ENCODE results near the gene GPLD1.

The GPLD1 gene

DNA sequence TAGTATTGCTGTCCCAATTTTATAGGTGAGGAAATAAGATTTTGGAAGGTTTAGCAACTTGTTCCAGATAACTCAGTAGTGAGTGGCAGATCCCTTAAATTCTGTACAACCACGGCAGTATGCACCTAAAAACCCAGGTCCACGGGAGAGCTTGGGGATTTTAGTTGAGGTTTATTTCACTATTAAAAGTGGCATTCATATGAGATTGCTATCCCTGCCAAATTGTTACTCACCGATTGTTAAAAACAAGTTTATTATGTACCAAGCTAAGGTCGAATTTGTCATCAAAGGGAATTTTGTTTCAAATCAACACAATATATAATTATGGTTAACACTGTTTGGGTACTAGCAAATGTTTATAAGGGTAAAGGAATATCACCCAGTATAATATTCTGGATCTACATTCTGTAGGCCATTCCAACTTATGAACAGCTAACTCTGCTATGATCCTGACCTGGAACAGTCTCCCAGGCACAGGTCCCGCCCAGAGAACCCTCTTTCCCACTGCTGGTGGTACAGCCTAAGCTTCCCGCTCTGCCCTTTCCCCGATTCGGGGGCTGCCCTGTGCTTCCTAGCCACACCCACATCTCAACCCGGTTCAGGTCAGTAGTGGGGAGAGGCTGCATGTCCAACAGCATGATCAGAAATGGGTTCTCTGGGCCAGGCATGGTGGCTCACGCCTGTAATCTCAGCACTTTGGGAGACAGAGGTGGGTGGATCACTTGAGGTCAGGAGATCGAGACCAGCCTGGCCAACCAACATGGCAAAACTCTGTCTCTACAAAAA, 24.9 kb downstream of the GPLD1 start:
- Histone ChIP-seq H3K36me3 (peaks cover 0 to 5% (median 0%) of the 10 kb centered on the region in 3 donors), H3K4me1 (peaks cover 0 to 5% (median 2%) of the 10 kb centered on the region in 4 donors), H3K9me3 (no peaks in the 10 kb centered on the region), H3K27me3 (no peaks in the 10 kb centered on the region), H3K4me3 (no peak overlapping the region), H3K27ac (no peak overlapping the region)
- TF ChIP-seq, protein P1, sequence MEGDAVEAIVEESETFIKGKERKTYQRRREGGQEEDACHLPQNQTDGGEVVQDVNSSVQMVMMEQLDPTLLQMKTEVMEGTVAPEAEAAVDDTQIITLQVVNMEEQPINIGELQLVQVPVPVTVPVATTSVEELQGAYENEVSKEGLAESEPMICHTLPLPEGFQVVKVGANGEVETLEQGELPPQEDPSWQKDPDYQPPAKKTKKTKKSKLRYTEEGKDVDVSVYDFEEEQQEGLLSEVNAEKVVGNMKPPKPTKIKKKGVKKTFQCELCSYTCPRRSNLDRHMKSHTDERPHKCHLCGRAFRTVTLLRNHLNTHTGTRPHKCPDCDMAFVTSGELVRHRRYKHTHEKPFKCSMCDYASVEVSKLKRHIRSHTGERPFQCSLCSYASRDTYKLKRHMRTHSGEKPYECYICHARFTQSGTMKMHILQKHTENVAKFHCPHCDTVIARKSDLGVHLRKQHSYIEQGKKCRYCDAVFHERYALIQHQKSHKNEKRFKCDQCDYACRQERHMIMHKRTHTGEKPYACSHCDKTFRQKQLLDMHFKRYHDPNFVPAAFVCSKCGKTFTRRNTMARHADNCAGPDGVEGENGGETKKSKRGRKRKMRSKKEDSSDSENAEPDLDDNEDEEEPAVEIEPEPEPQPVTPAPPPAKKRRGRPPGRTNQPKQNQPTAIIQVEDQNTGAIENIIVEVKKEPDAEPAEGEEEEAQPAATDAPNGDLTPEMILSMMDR (IDR thresholded peaks at IDR 0.05), result no peak
- intact Hi-C loops (cut with DNase I; ENCODE audit: low total_unique reads), result no loop called here
- no peak for DNase-seq

DNA sequence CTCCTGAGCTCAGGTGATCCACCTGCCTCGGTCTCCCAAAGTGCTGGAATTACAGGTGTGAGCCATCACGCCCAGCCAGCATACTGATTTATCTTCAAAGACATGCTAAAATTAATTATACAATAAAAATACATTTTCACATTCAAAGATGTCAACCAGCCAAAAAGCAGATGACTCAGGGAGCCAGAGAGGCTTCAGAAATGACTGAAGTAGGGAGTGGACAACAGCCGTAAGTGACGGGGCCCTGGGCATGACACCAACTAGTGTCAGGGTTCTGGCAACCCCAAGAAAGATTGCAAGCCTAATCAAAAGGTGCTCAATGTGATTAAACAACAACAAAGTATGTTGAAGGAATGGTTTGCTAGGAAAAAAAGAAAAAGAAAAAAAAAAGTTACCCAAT, 28.4 kb downstream of the GPLD1 start:
- Histone ChIP-seq H3K9me3 (no peaks in the 10 kb centered on the region), H3K4me3 (no peak overlapping the region), H3K27ac (no peak overlapping the region), H3K27me3 (no peaks in the 10 kb centered on the region), H3K36me3 (peaks cover 0 to 8% (median 5%) of the 10 kb centered on the region in 3 donors), H3K4me1 (no peaks in the 10 kb centered on the region)
- intact Hi-C loops (cut with DNase I; ENCODE audit: low total_unique reads), result no loop called here
- TF ChIP-seq, protein P1 (IDR thresholded peaks at IDR 0.05), result no peak
- no peak for DNase-seq

DNA sequence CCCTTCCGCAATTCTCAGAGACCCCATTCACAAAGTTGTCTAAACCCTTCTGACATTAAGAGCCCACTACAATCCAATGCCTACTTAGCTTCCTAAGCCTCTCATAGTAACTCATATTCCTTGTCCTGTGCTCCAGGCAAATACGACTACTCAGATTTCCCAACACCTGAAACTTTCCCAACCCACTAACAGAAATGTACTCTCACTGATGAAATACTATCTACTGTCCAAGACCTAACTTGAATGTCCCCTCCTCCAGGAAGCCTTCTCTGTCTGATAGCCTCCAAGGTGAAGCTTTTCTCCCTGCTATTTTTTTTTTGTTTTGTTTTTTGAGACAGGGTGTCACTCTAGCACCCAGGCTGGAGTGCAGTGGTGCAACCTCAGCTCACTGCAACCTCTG, 30.4 kb downstream of the GPLD1 start:
- DNase-seq, result no peak

DNA sequence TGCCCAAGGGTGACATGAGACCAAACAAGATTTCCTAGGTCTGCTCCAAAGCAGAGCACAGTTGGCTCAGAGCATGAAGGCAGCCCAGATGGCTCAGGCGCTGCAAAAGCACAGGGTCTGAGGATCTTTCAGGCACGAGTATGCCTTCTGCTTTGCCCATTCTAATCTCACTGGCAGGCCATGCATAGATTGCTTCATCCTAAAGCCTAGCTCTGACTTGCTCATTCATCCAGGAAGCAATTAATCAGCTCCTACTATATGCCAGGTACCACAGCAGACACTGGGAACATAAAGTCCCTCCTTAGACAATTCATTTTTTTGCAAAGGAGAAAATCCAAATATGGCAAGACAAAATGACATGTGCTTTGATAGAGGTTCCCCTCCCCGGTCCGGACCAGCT, 31.2 kb downstream of the GPLD1 start:
- no peaks in the 10 kb centered on the region for H3K4me1 ChIP-seq
- no peak overlapping the region for H3K27ac ChIP-seq
- TF ChIP-seq, protein P1 (IDR thresholded peaks at IDR 0.05), result no peak
- no peak for DNase-seq
- H3K36me3 ChIP-seq, result peaks cover 0 to 11% (median 6%) of the 10 kb centered on the region in 3 donors
- intact Hi-C loops (cut with DNase I; ENCODE audit: low total_unique reads), result no loop called here
- H3K4me3 ChIP-seq, result no peak overlapping the region
- H3K27me3 ChIP-seq, result no peaks in the 10 kb centered on the region
- no peaks in the 10 kb centered on the region for H3K9me3 ChIP-seq

More for the DNA sequence above, 30.4 kb downstream of the GPLD1 start:
- Histone ChIP-seq H3K4me3 (no peak overlapping the region), H3K9me3 (no peaks in the 10 kb centered on the region), H3K4me1 (no peaks in the 10 kb centered on the region), H3K27ac (no peak overlapping the region), H3K27me3 (no peaks in the 10 kb centered on the region), H3K36me3 (peaks cover 0 to 9% (median 6%) of the 10 kb centered on the region in 3 donors)
- TF ChIP-seq, protein P1 (IDR thresholded peaks at IDR 0.05), result no peak
- intact Hi-C loops (cut with DNase I; ENCODE audit: low total_unique reads), result no loop called here

DNA sequence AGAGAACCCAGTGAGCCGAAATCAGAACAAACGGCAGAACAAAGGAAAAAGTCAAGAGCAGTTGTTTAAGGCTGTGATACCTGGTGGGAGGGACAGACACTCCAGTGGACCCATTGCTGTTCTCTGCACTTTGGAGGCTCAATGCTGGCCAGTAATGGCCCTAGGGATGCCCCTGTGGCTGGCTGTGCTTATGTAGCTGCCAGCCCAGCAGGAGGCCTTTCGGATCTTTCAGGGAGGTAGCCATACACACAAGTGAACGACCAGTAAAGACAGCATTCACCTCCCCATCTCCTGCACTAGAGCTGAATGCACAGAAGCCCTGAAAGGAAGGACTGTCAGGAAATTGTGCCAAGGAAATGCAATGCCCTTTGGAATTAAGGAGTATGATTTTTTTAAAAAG, 34.3 kb downstream of the GPLD1 start:
- H3K4me3 ChIP-seq, result no peak overlapping the region
- no peak for DNase-seq

More for the DNA sequence above, 34.3 kb downstream of the GPLD1 start:
- intact Hi-C loops (cut with DNase I; ENCODE audit: low total_unique reads), result no loop called here
- H3K9me3 ChIP-seq, result no peaks in the 10 kb centered on the region
- no peaks in the 10 kb centered on the region for H3K27me3 ChIP-seq
- H3K4me1 ChIP-seq, result no peaks in the 10 kb centered on the region
- TF ChIP-seq, protein P1 (IDR thresholded peaks at IDR 0.05), result no peak
- H3K27ac ChIP-seq, result no peak overlapping the region
- peaks cover 0 to 6% (median 6%) of the 10 kb centered on the region in 3 donors for H3K36me3 ChIP-seq

All from tibial artery (tissue), 4 donors.